ENCODE data around the gene EPB41. TPM values are rescaled to one million over a fixed set of nuclear protein-coding genes. Genes with fewer than 3 reads are reported as not detected.

EPB41 gene
- total RNA-seq, 1 experiment from 2014 or later: 20.2 TPM

DNA sequence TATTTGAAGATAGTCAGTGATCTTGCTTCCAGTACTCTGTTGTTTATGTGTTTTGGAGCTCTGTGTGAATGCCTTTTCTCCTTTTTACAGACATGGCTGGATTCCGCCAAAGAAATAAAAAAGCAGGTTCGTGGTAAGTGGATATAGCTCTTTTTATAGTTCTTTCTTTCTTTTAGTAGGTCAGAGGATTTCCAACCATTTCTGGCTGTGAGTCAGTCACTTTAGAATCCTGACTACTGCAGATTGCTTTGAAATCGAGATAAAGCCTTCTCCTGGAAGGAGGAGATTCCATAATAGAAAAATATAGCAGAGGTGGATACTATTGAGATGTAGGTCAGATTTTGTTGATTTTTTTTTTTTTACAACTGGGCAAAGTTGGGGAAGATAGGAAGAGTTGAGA lies 97.4 kb downstream of the EPB41 start:
- TF ChIP-seq TCF7L2 (IDR thresholded peaks at IDR 0.05; ENCODE audit: low read depth, low read length) (no peak), POLR2AphosphoS5 (IDR thresholded peaks at IDR 0.05; ENCODE audit: low read depth, low read length) (no peak), SIN3A (IDR thresholded peaks at IDR 0.05; ENCODE audit: borderline replicate concordance, insufficient read depth, low read depth, low read length) (no peak)
- TF ChIP-seq, protein P1, sequence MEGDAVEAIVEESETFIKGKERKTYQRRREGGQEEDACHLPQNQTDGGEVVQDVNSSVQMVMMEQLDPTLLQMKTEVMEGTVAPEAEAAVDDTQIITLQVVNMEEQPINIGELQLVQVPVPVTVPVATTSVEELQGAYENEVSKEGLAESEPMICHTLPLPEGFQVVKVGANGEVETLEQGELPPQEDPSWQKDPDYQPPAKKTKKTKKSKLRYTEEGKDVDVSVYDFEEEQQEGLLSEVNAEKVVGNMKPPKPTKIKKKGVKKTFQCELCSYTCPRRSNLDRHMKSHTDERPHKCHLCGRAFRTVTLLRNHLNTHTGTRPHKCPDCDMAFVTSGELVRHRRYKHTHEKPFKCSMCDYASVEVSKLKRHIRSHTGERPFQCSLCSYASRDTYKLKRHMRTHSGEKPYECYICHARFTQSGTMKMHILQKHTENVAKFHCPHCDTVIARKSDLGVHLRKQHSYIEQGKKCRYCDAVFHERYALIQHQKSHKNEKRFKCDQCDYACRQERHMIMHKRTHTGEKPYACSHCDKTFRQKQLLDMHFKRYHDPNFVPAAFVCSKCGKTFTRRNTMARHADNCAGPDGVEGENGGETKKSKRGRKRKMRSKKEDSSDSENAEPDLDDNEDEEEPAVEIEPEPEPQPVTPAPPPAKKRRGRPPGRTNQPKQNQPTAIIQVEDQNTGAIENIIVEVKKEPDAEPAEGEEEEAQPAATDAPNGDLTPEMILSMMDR (IDR thresholded peaks at IDR 0.05): no peak
- TF ChIP-seq, protein P2, sequence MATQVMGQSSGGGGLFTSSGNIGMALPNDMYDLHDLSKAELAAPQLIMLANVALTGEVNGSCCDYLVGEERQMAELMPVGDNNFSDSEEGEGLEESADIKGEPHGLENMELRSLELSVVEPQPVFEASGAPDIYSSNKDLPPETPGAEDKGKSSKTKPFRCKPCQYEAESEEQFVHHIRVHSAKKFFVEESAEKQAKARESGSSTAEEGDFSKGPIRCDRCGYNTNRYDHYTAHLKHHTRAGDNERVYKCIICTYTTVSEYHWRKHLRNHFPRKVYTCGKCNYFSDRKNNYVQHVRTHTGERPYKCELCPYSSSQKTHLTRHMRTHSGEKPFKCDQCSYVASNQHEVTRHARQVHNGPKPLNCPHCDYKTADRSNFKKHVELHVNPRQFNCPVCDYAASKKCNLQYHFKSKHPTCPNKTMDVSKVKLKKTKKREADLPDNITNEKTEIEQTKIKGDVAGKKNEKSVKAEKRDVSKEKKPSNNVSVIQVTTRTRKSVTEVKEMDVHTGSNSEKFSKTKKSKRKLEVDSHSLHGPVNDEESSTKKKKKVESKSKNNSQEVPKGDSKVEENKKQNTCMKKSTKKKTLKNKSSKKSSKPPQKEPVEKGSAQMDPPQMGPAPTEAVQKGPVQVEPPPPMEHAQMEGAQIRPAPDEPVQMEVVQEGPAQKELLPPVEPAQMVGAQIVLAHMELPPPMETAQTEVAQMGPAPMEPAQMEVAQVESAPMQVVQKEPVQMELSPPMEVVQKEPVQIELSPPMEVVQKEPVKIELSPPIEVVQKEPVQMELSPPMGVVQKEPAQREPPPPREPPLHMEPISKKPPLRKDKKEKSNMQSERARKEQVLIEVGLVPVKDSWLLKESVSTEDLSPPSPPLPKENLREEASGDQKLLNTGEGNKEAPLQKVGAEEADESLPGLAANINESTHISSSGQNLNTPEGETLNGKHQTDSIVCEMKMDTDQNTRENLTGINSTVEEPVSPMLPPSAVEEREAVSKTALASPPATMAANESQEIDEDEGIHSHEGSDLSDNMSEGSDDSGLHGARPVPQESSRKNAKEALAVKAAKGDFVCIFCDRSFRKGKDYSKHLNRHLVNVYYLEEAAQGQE (IDR thresholded peaks at IDR 0.05; ENCODE audit: insufficient read depth in 1 of 2, low read depth in 2 of 2, low read length in 1 of 2): no peak
- Histone ChIP-seq H3K4me3 (ENCODE audit: low read depth in 2 of 2, low read length in 2 of 2) (no peak overlapping the region), H3K9me3 (ENCODE audit: control insufficient read depth, insufficient read depth, low read depth, low read length) (no peaks in the 10 kb centered on the region), H3K4me1 (ENCODE audit: control insufficient read depth, insufficient read depth, low read length) (no peaks in the 10 kb centered on the region), H3K27me3 (ENCODE audit: control insufficient read depth, insufficient read depth, low read length) (no peaks in the 10 kb centered on the region), H3K36me3 (ENCODE audit: control insufficient read depth, insufficient read depth, low read length) (no peaks in the 10 kb centered on the region), H3K27ac (ENCODE audit: low read length) (no peak overlapping the region)
- DNase-seq (ENCODE audit: low read depth, low spot score): no peak
- ChIA-PET CTCF (no interaction called here), POLR2A (no interaction called here)
- no TSS peak for BruUV-seq (replicated peaks)
- ATAC-seq: no peak
- intact Hi-C loops (cut with micrococcal nuclease; ENCODE audit: unreplicated experiment) (no loop called here), in situ Hi-C loops (cut with HindIII; ENCODE audit: low pct_unique_long_range_greater_than_20kb, low sequenced_read_pairs) (no loop called here)

DNA sequence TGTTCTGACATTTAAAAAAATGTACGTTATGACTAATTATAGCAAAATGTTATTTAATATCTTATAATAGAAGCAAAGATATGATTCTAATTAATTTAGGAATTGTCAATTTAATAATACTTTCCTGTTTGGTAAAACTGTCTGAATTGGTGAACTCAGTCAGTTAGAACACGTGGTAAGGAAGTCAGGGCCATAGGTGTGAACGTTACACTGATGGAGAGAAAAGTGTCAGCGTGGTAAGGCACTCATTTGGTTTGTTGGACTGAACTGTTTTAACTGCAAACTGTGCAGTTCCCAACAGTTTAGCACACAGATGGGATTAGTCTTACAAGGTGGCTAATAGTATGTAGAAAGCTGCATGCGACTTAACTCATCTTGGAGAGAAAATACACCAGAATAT lies 102.9 kb downstream of the EPB41 start:
- POLR2A ChIA-PET: no interaction called here
- intact Hi-C loops (cut with micrococcal nuclease; ENCODE audit: unreplicated experiment): no loop called here
- in situ Hi-C loops (cut with HindIII; ENCODE audit: low pct_unique_long_range_greater_than_20kb, low sequenced_read_pairs): no loop called here
- no peaks in the 10 kb centered on the region for H3K9me3 ChIP-seq (ENCODE audit: control insufficient read depth, insufficient read depth, low read depth, low read length)
- H3K4me1 ChIP-seq (ENCODE audit: control insufficient read depth, insufficient read depth, low read length): no peaks in the 10 kb centered on the region
- H3K4me3 ChIP-seq (ENCODE audit: low read depth in 2 of 2, low read length in 2 of 2): no peak overlapping the region
- H3K27ac ChIP-seq (ENCODE audit: low read length): no peak overlapping the region
- ATAC-seq (no peak), DNase-seq (ENCODE audit: low read depth, low spot score) (no peak)
- no TSS peak for BruUV-seq (replicated peaks)
- TF ChIP-seq TCF7L2 (IDR thresholded peaks at IDR 0.05; ENCODE audit: low read depth, low read length) (no peak), SIN3A (IDR thresholded peaks at IDR 0.05; ENCODE audit: borderline replicate concordance, insufficient read depth, low read depth, low read length) (no peak), POLR2AphosphoS5 (IDR thresholded peaks at IDR 0.05; ENCODE audit: low read depth, low read length) (no peak)
- TF ChIP-seq, protein P2 (IDR thresholded peaks at IDR 0.05; ENCODE audit: insufficient read depth in 1 of 2, low read depth in 2 of 2, low read length in 1 of 2): no peak
- TF ChIP-seq, protein P1 (IDR thresholded peaks at IDR 0.05): no peak
- H3K27me3 ChIP-seq (ENCODE audit: control insufficient read depth, insufficient read depth, low read length): no peaks in the 10 kb centered on the region
- CTCF ChIA-PET: no interaction called here
- H3K36me3 ChIP-seq (ENCODE audit: control insufficient read depth, insufficient read depth, low read length): no peaks in the 10 kb centered on the region
